ENCODE measurements around the gene POFUT1. TPM values are rescaled to one million over a fixed set of nuclear protein-coding genes. Genes with fewer than 3 reads are reported as not detected.

Gene POFUT1
- total RNA-seq, 3 donors from 2014 or later (not counting 1 experiment from before 2014, with no cell fraction given), result 9.7 to 14.5 (median 13.2) TPM

DNA sequence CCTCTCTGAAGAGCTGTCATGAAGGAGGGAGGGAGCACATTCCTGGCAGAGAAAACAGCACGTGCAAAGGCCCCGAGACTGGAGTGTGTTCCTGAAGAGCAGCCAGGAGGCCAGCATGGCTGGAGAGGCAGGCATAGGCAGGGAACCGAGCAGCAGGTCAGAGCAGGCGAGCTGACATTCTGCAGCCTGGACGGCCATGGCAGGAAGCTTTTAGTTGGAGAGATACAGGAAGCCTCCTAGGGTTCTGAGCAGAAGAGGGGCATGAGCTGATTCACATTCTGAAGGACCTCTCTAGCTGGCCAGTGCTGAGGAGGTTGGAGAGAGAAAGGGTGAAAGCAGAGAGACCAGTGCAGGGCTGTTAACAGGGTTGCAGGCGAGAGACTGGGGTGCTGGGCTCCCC lies 29.7 kb downstream of the POFUT1 start:
- no peak overlapping the region for H3K27ac Mint-ChIP-seq
- WGBS (ENCODE audit: insufficient coverage), result 98% methylated on average over 6 of the region's 6 CpGs
- intact Hi-C loops (cut with micrococcal nuclease), result no loop called here

DNA sequence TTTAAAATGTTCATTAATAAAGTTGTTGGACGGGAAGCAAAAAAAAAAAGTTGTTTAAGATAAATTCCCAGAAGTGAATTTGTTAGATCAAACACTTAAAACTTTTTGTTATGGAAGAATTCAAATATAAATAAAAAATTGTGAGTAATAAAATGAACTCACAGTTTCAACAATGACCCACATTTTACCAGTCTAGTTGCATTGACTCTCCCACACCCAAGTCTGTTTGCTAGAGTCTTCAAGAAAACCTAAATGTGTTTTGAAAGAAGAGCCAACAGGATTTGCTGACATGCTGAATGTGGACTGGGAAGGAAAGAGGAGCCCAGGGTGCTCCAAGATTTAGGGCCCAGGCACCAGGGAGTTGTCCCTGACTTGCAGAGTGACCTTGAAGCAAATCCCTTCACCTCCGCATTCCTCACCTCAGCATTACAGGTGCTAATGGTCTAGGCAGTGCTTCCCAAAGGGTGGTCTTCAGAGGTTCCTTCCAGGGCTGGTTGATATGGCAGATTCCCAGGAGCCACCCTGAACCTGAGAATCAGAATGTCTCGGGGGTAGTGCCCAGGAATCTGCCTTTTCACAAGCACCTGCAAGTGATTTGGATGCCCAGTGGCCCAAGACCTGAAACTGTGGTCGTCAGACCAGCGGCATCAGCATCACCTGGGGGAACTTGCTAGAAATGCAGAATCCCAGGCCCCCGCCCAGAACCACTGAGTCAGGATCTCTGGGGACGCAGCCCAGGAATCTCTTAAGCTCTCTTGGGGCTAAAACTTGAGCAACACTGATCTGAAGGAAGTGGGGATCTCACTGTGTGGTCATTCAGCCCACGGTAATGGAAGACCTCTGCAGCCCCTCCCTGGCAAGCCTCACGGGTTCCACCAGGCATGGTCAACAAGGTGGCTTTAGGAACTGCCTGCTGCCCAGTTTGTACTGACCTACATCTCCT lies 31.1 kb downstream of the POFUT1 start:
- intact Hi-C loops (cut with micrococcal nuclease), result no loop called here
- Histone ChIP-seq H3K27me3 (ENCODE audit: control insufficient read depth, insufficient read depth, low read length) (no peaks in the 10 kb centered on the region), H3K4me1 (ENCODE audit: control insufficient read depth, insufficient read depth, low read length) (no peaks in the 10 kb centered on the region), H3K9me3 (ENCODE audit: control insufficient read depth, insufficient read depth, low read length) (no peaks in the 10 kb centered on the region), H3K27ac (ENCODE audit: low read length) (no peak overlapping the region), H3K4me3 (ENCODE audit: low read length) (no peak overlapping the region), H3K36me3 (ENCODE audit: control insufficient read depth, insufficient read depth, low read length) (peaks cover 21% of the 10 kb centered on the region)
- ATAC-seq (no peak), DNase-seq (no peak)
- Mint-ChIP-seq H3K4me3 (no peak overlapping the region), H3K27ac (no peak overlapping the region), H3K9me3 (no peaks in the 10 kb centered on the region), H3K27me3 (ENCODE audit: low read depth in 2 of 2) (no peaks in the 10 kb centered on the region), H3K4me1 (no peaks in the 10 kb centered on the region), H3K36me3 (no peaks in the 10 kb centered on the region)
- WGBS (ENCODE audit: insufficient coverage), result 77% methylated on average over 8 of the region's 9 CpGs
- TF ChIP-seq, protein P1, sequence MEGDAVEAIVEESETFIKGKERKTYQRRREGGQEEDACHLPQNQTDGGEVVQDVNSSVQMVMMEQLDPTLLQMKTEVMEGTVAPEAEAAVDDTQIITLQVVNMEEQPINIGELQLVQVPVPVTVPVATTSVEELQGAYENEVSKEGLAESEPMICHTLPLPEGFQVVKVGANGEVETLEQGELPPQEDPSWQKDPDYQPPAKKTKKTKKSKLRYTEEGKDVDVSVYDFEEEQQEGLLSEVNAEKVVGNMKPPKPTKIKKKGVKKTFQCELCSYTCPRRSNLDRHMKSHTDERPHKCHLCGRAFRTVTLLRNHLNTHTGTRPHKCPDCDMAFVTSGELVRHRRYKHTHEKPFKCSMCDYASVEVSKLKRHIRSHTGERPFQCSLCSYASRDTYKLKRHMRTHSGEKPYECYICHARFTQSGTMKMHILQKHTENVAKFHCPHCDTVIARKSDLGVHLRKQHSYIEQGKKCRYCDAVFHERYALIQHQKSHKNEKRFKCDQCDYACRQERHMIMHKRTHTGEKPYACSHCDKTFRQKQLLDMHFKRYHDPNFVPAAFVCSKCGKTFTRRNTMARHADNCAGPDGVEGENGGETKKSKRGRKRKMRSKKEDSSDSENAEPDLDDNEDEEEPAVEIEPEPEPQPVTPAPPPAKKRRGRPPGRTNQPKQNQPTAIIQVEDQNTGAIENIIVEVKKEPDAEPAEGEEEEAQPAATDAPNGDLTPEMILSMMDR (IDR thresholded peaks at IDR 0.05), result no peak

More for the DNA sequence above, 29.7 kb downstream of the POFUT1 start:
- Histone ChIP-seq H3K4me3 (ENCODE audit: low read length) (no peak overlapping the region), H3K4me1 (ENCODE audit: control insufficient read depth, insufficient read depth, low read length) (peaks cover 5% of the 10 kb centered on the region), H3K9me3 (ENCODE audit: control insufficient read depth, insufficient read depth, low read length) (no peaks in the 10 kb centered on the region), H3K36me3 (ENCODE audit: control insufficient read depth, insufficient read depth, low read length) (peaks cover 30% of the 10 kb centered on the region), H3K27me3 (ENCODE audit: control insufficient read depth, insufficient read depth, low read length) (no peaks in the 10 kb centered on the region), H3K27ac (ENCODE audit: low read length) (no peak overlapping the region)
- TF ChIP-seq, protein P1 (IDR thresholded peaks at IDR 0.05), result no peak
- Mint-ChIP-seq H3K4me1 (peaks cover 0 to 5% of the 10 kb centered on the region in 2 donors), H3K36me3 (no peaks in the 10 kb centered on the region), H3K4me3 (no peak overlapping the region), H3K9me3 (no peaks in the 10 kb centered on the region), H3K27me3 (ENCODE audit: low read depth in 2 of 2) (no peaks in the 10 kb centered on the region)
- DNase-seq (no peak), ATAC-seq (no peak)

DNA sequence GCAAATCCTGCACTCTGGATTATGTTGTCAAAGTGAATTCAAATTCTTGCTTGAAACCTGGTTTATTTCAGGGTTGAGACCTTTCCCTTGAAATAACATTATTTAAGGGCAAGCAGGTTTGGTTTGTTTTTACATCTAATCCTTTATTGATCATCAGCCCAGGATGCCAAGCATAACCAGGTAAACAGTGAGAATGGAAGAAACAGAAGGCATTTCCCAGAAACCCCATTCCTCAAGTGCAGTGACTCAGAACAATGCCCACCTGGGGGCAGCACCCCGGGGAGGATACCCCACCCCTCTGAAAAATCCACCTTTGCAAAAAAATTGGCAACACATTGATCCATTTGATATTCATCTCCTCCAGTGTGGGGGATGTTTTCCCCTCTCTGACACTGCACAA lies 32.5 kb downstream of the POFUT1 start:
- Histone ChIP-seq H3K27ac (ENCODE audit: low read length) (no peak overlapping the region), H3K9me3 (ENCODE audit: control insufficient read depth, insufficient read depth, low read length) (no peaks in the 10 kb centered on the region), H3K4me1 (ENCODE audit: control insufficient read depth, insufficient read depth, low read length) (no peaks in the 10 kb centered on the region), H3K27me3 (ENCODE audit: control insufficient read depth, insufficient read depth, low read length) (no peaks in the 10 kb centered on the region), H3K36me3 (ENCODE audit: control insufficient read depth, insufficient read depth, low read length) (peaks cover 14% of the 10 kb centered on the region), H3K4me3 (ENCODE audit: low read length) (no peak overlapping the region)
- DNase-seq, result peak in 1 of 2 donors; percentile 10
- TF ChIP-seq, protein P1 (IDR thresholded peaks at IDR 0.05), result no peak
- 0% methylated on average over 1 of the region's 1 CpG for WGBS (ENCODE audit: insufficient coverage)
- ATAC-seq, result no peak
- Mint-ChIP-seq H3K27ac (no peak overlapping the region), H3K27me3 (ENCODE audit: low read depth in 2 of 2) (no peaks in the 10 kb centered on the region), H3K4me3 (no peak overlapping the region), H3K36me3 (no peaks in the 10 kb centered on the region), H3K9me3 (no peaks in the 10 kb centered on the region), H3K4me1 (no peaks in the 10 kb centered on the region)
- intact Hi-C loops (cut with micrococcal nuclease), result no loop called here
